ENCODE results near the gene IFT122.
"Not testable (repeated sequence)": the region's sequence is repeated elsewhere in the genome, so short reads cannot be mapped to it uniquely, and the experiment has no call there.

Gene IFT122

GRCh38 chr3:129500334-129500658, 60.3 kb downstream of the IFT122 start:
- DNase-seq = no peak

- DNase-seq = peak; percentile 65
Observed at GRCh38 chr3:129501630-129502029, 61.6 kb downstream of the IFT122 start.

- DNase-seq = peak; percentile 88
Observed at GRCh38 chr3:129502641-129503408, 62.8 kb downstream of the IFT122 start.

- peak; percentile 88 for DNase-seq
Observed at GRCh38 chr3:129503471-129504291, 63.7 kb downstream of the IFT122 start.

GRCh38 chr3:129504471-129505100, 64.6 kb downstream of the IFT122 start:
- peak; percentile 10 for DNase-seq

- peak; percentile 91 for DNase-seq
Observed at GRCh38 chr3:129505341-129505740, 65.3 kb downstream of the IFT122 start.

- DNase-seq = peak; percentile 23
Observed at GRCh38 chr3:129506231-129506742, 66.3 kb downstream of the IFT122 start.

- DNase-seq = peak; percentile 50
Observed at GRCh38 chr3:129507181-129507831, 67.3 kb downstream of the IFT122 start.

GRCh38 chr3:129512595-129512994, 72.6 kb downstream of the IFT122 start:
- no peak for DNase-seq

GRCh38 chr3:129513705-129514104, 73.7 kb downstream of the IFT122 start:
- no peak for DNase-seq

- no peak for DNase-seq
Observed at GRCh38 chr3:129514110-129514509, 74.1 kb downstream of the IFT122 start.

- DNase-seq = no peak
Observed at GRCh38 chr3:129514563-129514962, 74.5 kb downstream of the IFT122 start.

GRCh38 chr3:129515108-129515820, 75.2 kb downstream of the IFT122 start:
- not testable (repeated sequence) for DNase-seq

- DNase-seq = not testable (repeated sequence)
Observed at GRCh38 chr3:129515821-129516432, 75.9 kb downstream of the IFT122 start.

- no peak for DNase-seq
Observed at GRCh38 chr3:129517516-129517915, 77.5 kb downstream of the IFT122 start.

- no peak for DNase-seq
Observed at GRCh38 chr3:129518038-129518561, 78.1 kb downstream of the IFT122 start.

GRCh38 chr3:129518581-129518980, 78.6 kb downstream of the IFT122 start:
- no peak for DNase-seq

GRCh38 chr3:129519449-129519848, 79.4 kb downstream of the IFT122 start:
- DNase-seq = no peak

GRCh38 chr3:129519896-129520715, 80.1 kb downstream of the IFT122 start:
- DNase-seq = no peak

GRCh38 chr3:129520960-129521359, 80.9 kb downstream of the IFT122 start:
- DNase-seq = no peak

- peak; percentile 64 for DNase-seq
Observed at GRCh38 chr3:129521611-129522010, 81.6 kb downstream of the IFT122 start.
